Tibial nerve (tissue), 4 donors: ENCODE measurements around the gene CXorf49. TPM values are rescaled to one million over a fixed set of nuclear protein-coding genes. Genes with fewer than 3 reads are reported as not detected.

ENCODE experiments used
- DNase-seq, 2 donors: peaks; one replicate each; pipeline ENCODE4 v3.0.0-alpha.2; 2019; ENCODE audit warnings: low spot score in 2 of 2
- H3K27ac ChIP-seq, 4 donors: fragments of 200-600 bp; sonication (generic) in 3 of 4; one replicate each; pipeline ENCODE4 v1.5.1; 2017 to 2019; ENCODE audit warnings: mild to moderate bottlenecking in 1 of 4
- H3K27me3 ChIP-seq, 2 donors: fragments of 200-600 bp; sonication (generic) in 1 of 2; one replicate each; pipeline versions ENCODE4 v1.5.1 to v1.6.0; 2017 to 2019
- H3K36me3 ChIP-seq, 3 donors: fragments of 200-600 bp; sonication (generic); one replicate each; pipeline ENCODE4 v1.5.1; 2018 to 2019
- H3K4me1 ChIP-seq, 4 donors: fragments of 200-600 bp; sonication (generic) in 3 of 4; one replicate each; pipeline ENCODE4 v1.5.1; 2017 to 2019
- H3K4me3 ChIP-seq, 4 donors: fragments of 200-600 bp; sonication (generic) in 3 of 4; one replicate each; pipeline ENCODE4 v1.5.1; 2017 to 2019; ENCODE audit warnings: mild to moderate bottlenecking in 1 of 4, moderate library complexity in 1 of 4
- H3K9me3 ChIP-seq, 4 donors: fragments of 200-600 bp; sonication (generic) in 3 of 4; one replicate each; pipeline ENCODE4 v1.5.1; 2017 to 2019
- CTCF ChIP-seq, 5 experiments: fragments of 200-600 bp in 3 of 5; fragments of 450-650 bp in 2 of 5; sonication (generic) in 3 of 5; IDR thresholded peaks; one replicate each; pipeline ENCODE4 v1.5.1; 2016 to 2019; ENCODE audit warnings: antibody characterized with exemption in 5 of 5, mild to moderate bottlenecking in 3 of 5, moderate library complexity in 2 of 5
- EP300 ChIP-seq, 2 donors: sonication (generic); formaldehyde crosslinking; IDR thresholded peaks; one replicate each; pipeline ENCODE4 v1.6.1; 2017; ENCODE audit warnings: antibody characterized with exemption in 2 of 2, mild to moderate bottlenecking in 1 of 2
- POLR2A ChIP-seq, 2 donors: fragments of 450-650 bp; IDR thresholded peaks; one replicate each; pipeline ENCODE4 v1.6.1; 2017; ENCODE audit warnings: antibody characterized with exemption in 2 of 2, mild to moderate bottlenecking in 2 of 2, moderate library complexity in 2 of 2
- WGBS, 2 donors: methylation state at CpG; one replicate each; pipeline ENCODE4 v1.1.5; 2018; 5-methylcytosine and 5-hydroxymethylcytosine counted together
- small RNA-seq: library from RNA; depleted of rRNA; stranded (forward); fragments of <200 nt; gene quantifications from one replicate; pipeline ENCODE3, GENCODE V24; 2016
- total RNA-seq, 4 donors: library from RNA; depleted of rRNA; stranded (reverse); fragments of >200 nt; gene quantifications; one replicate each; pipeline ENCODE4 v1.1.0, GENCODE V29; 2016

The CXorf49 gene
- total RNA-seq, 4 donors from 2014 or later, result not detected

- no peaks in the 10 kb centered on the region for H3K9me3 ChIP-seq
- no peaks in the 10 kb centered on the region for H3K27me3 ChIP-seq
- DNase-seq, result no peak
- H3K4me3 ChIP-seq, result no peak within 1 kb of the TSS
- no peaks in the 10 kb centered on the region for H3K36me3 ChIP-seq
- WGBS, 2 donors, result 90 to 92% methylated on average over 14 to 50 of the region's 50 CpGs
- H3K4me1 ChIP-seq, result no peaks in the 10 kb centered on the region
- TF ChIP-seq CTCF (IDR thresholded peaks at IDR 0.05), result no peak
- TF ChIP-seq EP300 (IDR thresholded peaks at IDR 0.05), result no peak
- TF ChIP-seq POLR2A (IDR thresholded peaks at IDR 0.05), result no peak
- no peak within 1 kb of the TSS for H3K27ac ChIP-seq
Measured at GRCh38 chrX:71667328-71668247, 50.5 kb downstream of the CXorf49 start, which contains the start of gene LOC101059915. Gene LOC101059915 (plus strand): TSS chrX:71667546.

DNA sequence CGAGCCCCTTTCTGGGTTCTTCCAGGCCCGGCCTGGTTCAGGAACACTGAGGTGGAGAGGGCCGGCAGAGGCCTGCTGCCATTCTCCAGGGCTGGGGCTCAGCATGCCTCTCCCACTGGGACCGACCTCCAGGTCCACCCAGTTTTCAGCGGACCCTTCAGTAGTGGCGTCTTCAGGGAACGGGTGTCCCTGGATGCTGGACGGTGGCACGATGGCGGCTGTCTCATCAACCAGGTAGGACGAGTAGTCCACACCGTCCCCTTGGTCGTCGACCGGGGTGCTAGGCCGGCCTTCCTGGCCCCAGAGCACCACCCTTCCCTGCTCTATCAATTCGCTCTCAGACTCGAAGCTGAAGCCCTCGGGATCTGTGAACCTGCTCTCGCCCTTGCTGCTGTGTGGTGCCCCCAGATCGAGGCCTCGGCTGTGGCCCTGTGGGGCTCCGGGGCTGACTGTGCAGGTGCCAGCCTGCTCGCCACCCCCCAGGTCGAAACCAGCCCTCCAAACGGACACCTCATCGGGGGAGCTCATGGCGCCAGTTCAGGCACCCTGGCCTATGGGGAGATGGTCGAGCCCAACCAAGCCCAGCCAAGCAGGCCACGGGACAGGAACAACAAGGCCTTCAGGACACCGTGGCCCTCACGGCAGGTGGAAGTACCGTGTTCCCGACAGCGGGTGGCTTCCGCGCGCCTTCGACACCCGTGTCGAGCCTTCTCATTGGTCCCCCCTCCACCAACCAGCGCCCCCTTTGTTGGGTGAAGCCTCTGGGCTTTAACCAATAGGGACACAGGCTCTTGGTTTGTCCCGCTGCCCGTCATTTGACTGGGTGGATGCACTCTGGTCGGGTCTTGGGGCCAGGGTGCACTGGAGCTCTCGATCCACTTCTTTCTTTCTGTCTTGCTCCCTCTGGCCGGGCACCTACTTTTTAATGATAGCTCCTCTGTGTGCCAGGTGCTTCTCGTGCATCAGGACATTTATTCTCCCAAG lies 51.6 kb downstream of the CXorf49 start:
- no peak for DNase-seq
- H3K4me3 ChIP-seq, result no peak overlapping the region
- H3K27me3 ChIP-seq, result no peaks in the 10 kb centered on the region
- H3K27ac ChIP-seq, result no peak overlapping the region
- no peaks in the 10 kb centered on the region for H3K36me3 ChIP-seq
- WGBS, 2 donors, result 95 to 100% methylated on average over 7 to 45 of the region's 48 CpGs
- TF ChIP-seq CTCF (IDR thresholded peaks at IDR 0.05) (no peak), POLR2A (IDR thresholded peaks at IDR 0.05) (no peak), EP300 (IDR thresholded peaks at IDR 0.05) (no peak)
- H3K9me3 ChIP-seq, result no peaks in the 10 kb centered on the region
- H3K4me1 ChIP-seq, result no peaks in the 10 kb centered on the region

GRCh38 chrX:71665747-71666146 lies 52.3 kb downstream of the CXorf49 start:
- no peak for TF ChIP-seq EP300 (IDR thresholded peaks at IDR 0.05)
- TF ChIP-seq CTCF (IDR thresholded peaks at IDR 0.05), result no peak
- TF ChIP-seq POLR2A (IDR thresholded peaks at IDR 0.05), result no peak
- H3K4me3 ChIP-seq, result no peak overlapping the region
- 72% methylated on average over 9 to 10 of the region's 10 CpGs for WGBS, 2 donors
- H3K27ac ChIP-seq, result no peak overlapping the region
- H3K4me1 ChIP-seq, result no peaks in the 10 kb centered on the region
- DNase-seq, result no peak
- H3K27me3 ChIP-seq, result no peaks in the 10 kb centered on the region
- H3K36me3 ChIP-seq, result no peaks in the 10 kb centered on the region
- no peaks in the 10 kb centered on the region for H3K9me3 ChIP-seq

DNA sequence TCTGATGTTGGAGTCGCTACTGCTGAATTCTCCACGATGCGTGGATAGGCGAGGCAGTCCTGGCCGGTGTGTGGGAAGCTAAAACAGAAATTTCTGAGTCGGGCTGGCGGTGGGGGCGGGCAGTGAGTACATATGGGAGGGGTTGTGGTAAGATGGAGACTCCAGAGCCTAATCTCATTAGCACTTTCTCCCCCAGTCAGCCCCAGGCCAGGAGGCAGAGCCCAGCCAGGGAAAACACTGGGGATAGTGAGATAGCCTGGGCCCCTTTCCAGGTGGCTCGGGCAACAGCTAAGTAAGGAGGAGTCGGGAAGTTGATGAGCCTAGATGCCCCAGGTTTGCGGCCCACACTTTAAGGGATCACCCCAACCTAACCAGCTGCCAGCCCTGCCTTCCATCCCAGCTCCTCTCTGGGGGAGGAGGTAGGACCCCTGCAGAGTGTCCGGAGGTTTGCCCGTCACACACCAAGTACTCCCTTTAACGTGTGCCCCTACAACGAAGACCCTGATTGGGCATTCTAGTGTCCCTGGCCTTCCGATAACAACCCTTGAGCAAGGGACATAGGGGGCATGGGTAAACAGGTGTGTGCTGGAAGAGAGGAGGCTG lies 53.1 kb downstream of the CXorf49 start:
- no peaks in the 10 kb centered on the region for H3K4me1 ChIP-seq
- H3K27me3 ChIP-seq, result no peaks in the 10 kb centered on the region
- no peak overlapping the region for H3K4me3 ChIP-seq
- H3K27ac ChIP-seq, result no peak overlapping the region
- WGBS, 2 donors, result 75 to 78% methylated on average over 12 to 16 of the region's 16 CpGs
- no peak for DNase-seq
- H3K9me3 ChIP-seq, result no peaks in the 10 kb centered on the region
- TF ChIP-seq CTCF (IDR thresholded peaks at IDR 0.05), result no peak
- no peak for TF ChIP-seq EP300 (IDR thresholded peaks at IDR 0.05)
- no peak for TF ChIP-seq POLR2A (IDR thresholded peaks at IDR 0.05)
- H3K36me3 ChIP-seq, result no peaks in the 10 kb centered on the region

Small RNA genes lying within 50 kb of the gene (small RNA-seq; reads per million reads assigned to genes)
- gene BX276092.4 (not detected), gene BX276092.6 (not detected), gene BX276092.8 (not detected)

Other genes starting within 250 kb of the CXorf49 start
- gene OGT, start 185.2 kb downstream of the CXorf49 start, total RNA-seq, result 100 to 1,000 TPM; 175 to 256 (median 231) TPM
- 10 to 100 TPM in 2 of 4 donors, 1 to 10 TPM in 2; 2.8 to 12.9 (median 8.8) TPM for gene GCNA, start 139.8 kb downstream of the CXorf49 start, total RNA-seq
- not detected for gene CXCR3, start 99.8 kb downstream of the CXorf49 start, total RNA-seq
- gene CXorf49B, start 45.1 kb upstream of the CXorf49 start, total RNA-seq, result not detected
- gene NHSL2, start 192.6 kb upstream of the CXorf49 start, total RNA-seq, result 10 to 100 TPM; 16.2 to 26.5 (median 23.0) TPM